HuH-7.5 (cell line): ENCODE data around the gene ACAA1.
"Not testable (repeated sequence)": the region's sequence is repeated elsewhere in the genome, so short reads cannot be mapped to it uniquely, and the experiment has no call there.

ENCODE experiments used
- DNase-seq: peaks from one replicate; pipeline ENCODE4 v3.0.0; 2011; ENCODE audit warnings: low spot score

The ACAA1 gene

GRCh38 chr3:38136777-38137614 is at the start of gene ACAA1:
ACAA1 (minus strand) TSS chr3:38137127; CDS start chr3:38137035, 92 bp downstream.
- peak; percentile 95 for DNase-seq

- no peak for DNase-seq
Measured at GRCh38 chr3:38177181-38177580, 40.3 kb upstream of the ACAA1 start.

- DNase-seq: no peak
Measured at GRCh38 chr3:38173834-38174418, 37.0 kb upstream of the ACAA1 start.

- DNase-seq: no peak
Measured at GRCh38 chr3:38171622-38172021, 34.7 kb upstream of the ACAA1 start.

GRCh38 chr3:38170722-38171121 is 33.8 kb upstream of the ACAA1 start:
- no peak for DNase-seq

GRCh38 chr3:38169027-38169317 is 32.0 kb upstream of the ACAA1 start:
- no peak for DNase-seq

- DNase-seq: no peak
Measured at GRCh38 chr3:38168151-38169026, 31.5 kb upstream of the ACAA1 start.

GRCh38 chr3:38167591-38167990 is 30.7 kb upstream of the ACAA1 start:
- DNase-seq: no peak

- peak; percentile 51 for DNase-seq
Measured at GRCh38 chr3:38165722-38166387, 28.9 kb upstream of the ACAA1 start.

- peak; percentile 95 for DNase-seq
Measured at GRCh38 chr3:38164952-38165721, 28.2 kb upstream of the ACAA1 start, which contains the start of gene OXSR1. OXSR1 (plus strand) TSS chr3:38165537; CDS start chr3:38165877, 340 bp downstream.

GRCh38 chr3:38164643-38164951 is 27.7 kb upstream of the ACAA1 start:
- no peak for DNase-seq

GRCh38 chr3:38163841-38164642 is 27.1 kb upstream of the ACAA1 start:
- no peak for DNase-seq

GRCh38 chr3:38163117-38163840 is 26.4 kb upstream of the ACAA1 start:
- no peak for DNase-seq

- DNase-seq: not testable (repeated sequence)
Measured at GRCh38 chr3:38160704-38161103, 23.8 kb upstream of the ACAA1 start.

GRCh38 chr3:38158472-38158871 is 21.5 kb upstream of the ACAA1 start:
- no peak for DNase-seq

- DNase-seq: no peak
Measured at GRCh38 chr3:38157595-38157994, 20.7 kb upstream of the ACAA1 start.

- DNase-seq: no peak
Measured at GRCh38 chr3:38157117-38157516, 20.2 kb upstream of the ACAA1 start.

- no peak for DNase-seq
Measured at GRCh38 chr3:38155825-38156224, 18.9 kb upstream of the ACAA1 start.

GRCh38 chr3:38154625-38155255 is 17.8 kb upstream of the ACAA1 start:
- DNase-seq: no peak
